HepG2 (cell line): ENCODE measurements around the gene RAB17. TPM values are rescaled to one million over a fixed set of nuclear protein-coding genes. Genes with fewer than 3 reads are reported as not detected.

Source experiments
- AKAP8 ChIP-seq: sonication (generic); formaldehyde crosslinking; IDR thresholded peaks from 2 replicates; pipeline ENCODE4 v1.5.1; 2020; ENCODE audit warnings: mild to moderate bottlenecking, missing genetic modification reagents
- ASH2L ChIP-seq: fragments of 300-600, 200-600 bp; sonication (generic); IDR thresholded peaks from 2 replicates; pipeline ENCODE4 v1.7.0; 2017; ENCODE audit warnings: low read depth, mild to moderate bottlenecking, moderate library complexity, mixed read lengths, low read length; ENCODE audit not compliant: insufficient read length
- ELF4 ChIP-seq: sonication (generic); formaldehyde crosslinking; IDR thresholded peaks from 2 replicates; pipeline ENCODE4 v1.5.0; 2020; ENCODE audit warnings: missing genetic modification reagents, mild to moderate bottlenecking, moderate library complexity, borderline replicate concordance
- HNF4A ChIP-seq: sonication (generic); formaldehyde crosslinking; IDR thresholded peaks from 2 replicates; pipeline ENCODE4 v1.4.0; 2020; ENCODE audit warnings: missing genetic modification reagents
- NCOA2 ChIP-seq: sonication (generic); formaldehyde crosslinking; IDR thresholded peaks from 2 replicates; pipeline ENCODE4 v1.8.0; 2022; ENCODE audit warnings: inconsistent platforms
- NCOA5 ChIP-seq: sonication (generic); formaldehyde crosslinking; IDR thresholded peaks from 2 replicates; pipeline ENCODE4 v1.4.0; 2020; ENCODE audit warnings: missing genetic modification reagents
- ONECUT2 ChIP-seq: sonication (generic); formaldehyde crosslinking; IDR thresholded peaks from 2 replicates; pipeline ENCODE4 v1.4.0; 2020; ENCODE audit warnings: missing genetic modification reagents
- POLR2AphosphoS5 ChIP-seq: IDR thresholded peaks from 2 replicates; pipeline ENCODE4 v1.6.1; 2012; ENCODE audit warnings: low read depth, low read length
- SATB2 ChIP-seq: sonication (generic); formaldehyde crosslinking; IDR thresholded peaks from 2 replicates; pipeline ENCODE4 v1.5.0; 2020; ENCODE audit warnings: missing genetic modification reagents
- SMC3 ChIP-seq: IDR thresholded peaks from 2 replicates; pipeline ENCODE4 v1.6.1; 2011; ENCODE audit warnings: low read length, improper control_type of control experiment
- SOX13 ChIP-seq, 3 experiments: fragments of 450-650 bp in 1 of 3; sonication (generic) in 1 of 3; formaldehyde crosslinking in 1 of 3; IDR thresholded peaks in 2 of 3; conservative IDR thresholded peaks in 1 of 3; 2 replicates each; pipeline versions ENCODE4 v1.5.0 to v1.6.1; 2016 to 2020; ENCODE audit warnings: antibody characterized with exemption in 1 of 3, mild to moderate bottlenecking in 1 of 3, missing compliant biosample characterization in 1 of 3, missing genetic modification reagents in 1 of 3, moderate library complexity in 1 of 3
- TEF ChIP-seq: sonication (generic); formaldehyde crosslinking; IDR thresholded peaks from 2 replicates; pipeline ENCODE4 v1.5.0; 2020; ENCODE audit warnings: missing genetic modification reagents
- ZBTB34 ChIP-seq: sonication (generic); formaldehyde crosslinking; IDR thresholded peaks from 2 replicates; pipeline ENCODE4 v1.8.0; 2022; ENCODE audit warnings: mild to moderate bottlenecking, missing genetic modification reagents
- ZNF17 ChIP-seq: sonication (generic); formaldehyde crosslinking; IDR thresholded peaks from 2 replicates; pipeline ENCODE4 v1.5.0; 2020; ENCODE audit warnings: mild to moderate bottlenecking, missing genetic modification reagents
- ZNF207 ChIP-seq: fragments of 450-650 bp; IDR thresholded peaks from 2 replicates; pipeline ENCODE4 v1.6.1; 2016; ENCODE audit warnings: antibody characterized with exemption, borderline replicate concordance
- ZNF652 ChIP-seq: IDR thresholded peaks from 2 replicates; pipeline ENCODE4 v1.6.1; 2016; ENCODE audit warnings: low read depth, borderline replicate concordance
- ZNF740 ChIP-seq: sonication (generic); formaldehyde crosslinking; IDR thresholded peaks from 2 replicates; pipeline ENCODE4 v1.4.0; 2020; ENCODE audit warnings: missing genetic modification reagents
- ZSCAN5A ChIP-seq: sonication (generic); formaldehyde crosslinking; IDR thresholded peaks from 2 replicates; pipeline ENCODE4 v1.8.0; 2022; ENCODE audit warnings: mild to moderate bottlenecking, missing genetic modification reagents, borderline replicate concordance
- polyA plus RNA-seq, 8 experiments: library from polyadenylated mRNA; depleted of rRNA in 3 of 8; stranded (reverse) in 7 of 8; unstranded in 1 of 8; fragments of >200 nt; fragmentation: Illumina TruSeq in 4 of 8; extraction: Trizol in 4 of 8; gene quantifications; 2 replicates each; pipeline versions ENCODE4 v1.2.1 to v1.2.3, GENCODE V29; 2011 to 2016; ENCODE audit warnings: low read depth in 4 of 8, missing spikeins in 1 of 8, mixed read lengths in 1 of 8; ENCODE audit not compliant: insufficient read depth in 1 of 8
- total RNA-seq, 5 experiments: library from RNA; depleted of rRNA; stranded (reverse); fragments of >200 nt; fragmentation: Illumina TruSeq; extraction: Trizol; gene quantifications; 2 replicates each; pipeline ENCODE4 v1.2.3, GENCODE V29; 2016; ENCODE audit warnings: low read depth in 1 of 5
- TF ChIP-seq, protein P1 (sequence below): sonication (generic); formaldehyde crosslinking; IDR thresholded peaks from 2 replicates; pipeline ENCODE4 v1.9.0; 2022; ENCODE audit warnings: missing genetic modification reagents, mild to moderate bottlenecking, borderline replicate concordance
- TF ChIP-seq, protein P2 (sequence below): sonication (generic); formaldehyde crosslinking; IDR thresholded peaks from 2 replicates; pipeline ENCODE4 v1.5.0; 2020; ENCODE audit warnings: mild to moderate bottlenecking, missing genetic modification reagents, borderline replicate concordance

RAB17 gene
- total and polyA plus RNA-seq, 2 of the 13 experiments (the other 11 are each of a cell fraction or from before 2014, with no cell fraction given) = 68.0 to 124 TPM

DNA sequence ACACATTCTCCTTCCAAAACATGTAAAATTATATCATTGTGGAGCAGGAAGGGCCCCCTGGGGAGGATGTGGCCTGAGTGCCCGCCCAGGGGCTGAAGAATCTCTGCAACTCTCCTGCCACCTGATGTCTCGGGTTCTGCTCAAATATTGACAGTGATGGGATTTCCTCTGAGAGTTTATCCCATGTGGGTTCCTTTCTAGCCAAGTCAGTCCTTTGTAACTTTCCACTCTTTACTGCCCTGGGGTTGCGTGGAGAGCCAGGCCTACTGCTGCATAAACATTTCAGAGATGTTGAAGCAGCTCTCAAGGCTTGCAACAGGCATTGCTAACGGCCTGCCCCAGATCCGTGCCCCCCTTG is 4.0 kb upstream of the RAB17 start (continued):
- no peak for TF ChIP-seq ZNF740 (CRISPR knock-in tag)
- no peak for TF ChIP-seq SATB2
- TF ChIP-seq, protein P1, sequence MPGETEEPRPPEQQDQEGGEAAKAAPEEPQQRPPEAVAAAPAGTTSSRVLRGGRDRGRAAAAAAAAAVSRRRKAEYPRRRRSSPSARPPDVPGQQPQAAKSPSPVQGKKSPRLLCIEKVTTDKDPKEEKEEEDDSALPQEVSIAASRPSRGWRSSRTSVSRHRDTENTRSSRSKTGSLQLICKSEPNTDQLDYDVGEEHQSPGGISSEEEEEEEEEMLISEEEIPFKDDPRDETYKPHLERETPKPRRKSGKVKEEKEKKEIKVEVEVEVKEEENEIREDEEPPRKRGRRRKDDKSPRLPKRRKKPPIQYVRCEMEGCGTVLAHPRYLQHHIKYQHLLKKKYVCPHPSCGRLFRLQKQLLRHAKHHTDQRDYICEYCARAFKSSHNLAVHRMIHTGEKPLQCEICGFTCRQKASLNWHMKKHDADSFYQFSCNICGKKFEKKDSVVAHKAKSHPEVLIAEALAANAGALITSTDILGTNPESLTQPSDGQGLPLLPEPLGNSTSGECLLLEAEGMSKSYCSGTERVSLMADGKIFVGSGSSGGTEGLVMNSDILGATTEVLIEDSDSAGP (CRISPR knock-in tag) = no peak
- TF ChIP-seq ZNF652 (CRISPR knock-in tag) = no peak
- no peak for TF ChIP-seq ZNF17 (CRISPR knock-in tag)
- TF ChIP-seq, protein P2, sequence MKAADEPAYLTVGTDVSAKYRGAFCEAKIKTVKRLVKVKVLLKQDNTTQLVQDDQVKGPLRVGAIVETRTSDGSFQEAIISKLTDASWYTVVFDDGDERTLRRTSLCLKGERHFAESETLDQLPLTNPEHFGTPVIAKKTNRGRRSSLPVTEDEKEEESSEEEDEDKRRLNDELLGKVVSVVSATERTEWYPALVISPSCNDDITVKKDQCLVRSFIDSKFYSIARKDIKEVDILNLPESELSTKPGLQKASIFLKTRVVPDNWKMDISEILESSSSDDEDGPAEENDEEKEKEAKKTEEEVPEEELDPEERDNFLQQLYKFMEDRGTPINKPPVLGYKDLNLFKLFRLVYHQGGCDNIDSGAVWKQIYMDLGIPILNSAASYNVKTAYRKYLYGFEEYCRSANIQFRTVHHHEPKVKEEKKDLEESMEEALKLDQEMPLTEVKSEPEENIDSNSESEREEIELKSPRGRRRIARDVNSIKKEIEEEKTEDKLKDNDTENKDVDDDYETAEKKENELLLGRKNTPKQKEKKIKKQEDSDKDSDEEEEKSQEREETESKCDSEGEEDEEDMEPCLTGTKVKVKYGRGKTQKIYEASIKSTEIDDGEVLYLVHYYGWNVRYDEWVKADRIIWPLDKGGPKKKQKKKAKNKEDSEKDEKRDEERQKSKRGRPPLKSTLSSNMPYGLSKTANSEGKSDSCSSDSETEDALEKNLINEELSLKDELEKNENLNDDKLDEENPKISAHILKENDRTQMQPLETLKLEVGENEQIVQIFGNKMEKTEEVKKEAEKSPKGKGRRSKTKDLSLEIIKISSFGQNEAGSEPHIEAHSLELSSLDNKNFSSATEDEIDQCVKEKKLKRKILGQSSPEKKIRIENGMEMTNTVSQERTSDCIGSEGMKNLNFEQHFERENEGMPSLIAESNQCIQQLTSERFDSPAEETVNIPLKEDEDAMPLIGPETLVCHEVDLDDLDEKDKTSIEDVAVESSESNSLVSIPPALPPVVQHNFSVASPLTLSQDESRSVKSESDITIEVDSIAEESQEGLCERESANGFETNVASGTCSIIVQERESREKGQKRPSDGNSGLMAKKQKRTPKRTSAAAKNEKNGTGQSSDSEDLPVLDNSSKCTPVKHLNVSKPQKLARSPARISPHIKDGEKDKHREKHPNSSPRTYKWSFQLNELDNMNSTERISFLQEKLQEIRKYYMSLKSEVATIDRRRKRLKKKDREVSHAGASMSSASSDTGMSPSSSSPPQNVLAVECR = no peak
- no peak for TF ChIP-seq ZNF207
- TF ChIP-seq ZBTB34 (CRISPR knock-in tag) = no peak
- TF ChIP-seq TEF = no peak
- 0 out of 2 replicates have a peak, but pooled peaks have one; percentile 17 for TF ChIP-seq ZSCAN5A (CRISPR knock-in tag)
- TF ChIP-seq SOX13 (IDR thresholded peaks at IDR 0.05) = no peak
- TF ChIP-seq SOX13 (CRISPR knock-in tag; conservative IDR thresholded peaks at IDR 0.05 in 1 of 2, IDR thresholded peaks at IDR 0.05 in 1 of 2) = peak in 1 of 2 experiments; percentile 81; a peak in 2 of 4 replicates
- peak; percentile 31; the same call in 1 of the 2 replicates for TF ChIP-seq ONECUT2 (CRISPR knock-in tag)
- TF ChIP-seq NCOA5 (CRISPR knock-in tag) = no peak
- no peak for TF ChIP-seq ASH2L
- TF ChIP-seq SMC3 = no peak
- peak; percentile 59; the same call in 1 of the 2 replicates for TF ChIP-seq NCOA2 (CRISPR knock-in tag)
- TF ChIP-seq HNF4A (CRISPR knock-in tag) = peak; percentile 51
- no peak; the same call in 1 of the 2 replicates for TF ChIP-seq POLR2AphosphoS5
- TF ChIP-seq ELF4 (CRISPR knock-in tag) = no peak
- TF ChIP-seq AKAP8 = no peak
